G401 (cell line): ENCODE results near the gene ZIC2. TPM values are rescaled to one million over a fixed set of nuclear protein-coding genes. Genes with fewer than 3 reads are reported as not detected.
"Not testable (repeated sequence)": the region's sequence is repeated elsewhere in the genome, so short reads cannot be mapped to it uniquely, and the experiment has no call there.

Experiments
- DNase-seq: peaks from one replicate; pipeline ENCODE4 v3.0.0-alpha.2; 2015; ENCODE audit warnings: low spot score
- in situ Hi-C: cut with HindIII; loops from 2 replicates; pipeline ENCODE4 v1.10.0; 2016; ENCODE audit warnings: low sequenced_read_pairs, mixed read lengths
- total RNA-seq: library from RNA; depleted of rRNA; stranded (reverse); fragments of >200 nt; shearing (Covaris generic); gene quantifications from 2 replicates; pipeline ENCODE4 v1.2.3, GENCODE V29; 2014; rRNA removed

The ZIC2 gene
- total RNA-seq, result 10.0 and 16.8 TPM in 2 replicates

- no peak for DNase-seq
- in situ Hi-C loops, result no loop called here
Observed at GRCh38 chr13:99981735-99982035, at the start of gene ZIC2. Gene ZIC2, plus strand, starts transcription at chr13:99981784. Its CDS starts 281 bp downstream, at chr13:99982065.

- DNase-seq, result no peak
- in situ Hi-C loops, result no loop called here
Observed at GRCh38 chr13:99932912-99933311, 48.7 kb upstream of the ZIC2 start.

DNA sequence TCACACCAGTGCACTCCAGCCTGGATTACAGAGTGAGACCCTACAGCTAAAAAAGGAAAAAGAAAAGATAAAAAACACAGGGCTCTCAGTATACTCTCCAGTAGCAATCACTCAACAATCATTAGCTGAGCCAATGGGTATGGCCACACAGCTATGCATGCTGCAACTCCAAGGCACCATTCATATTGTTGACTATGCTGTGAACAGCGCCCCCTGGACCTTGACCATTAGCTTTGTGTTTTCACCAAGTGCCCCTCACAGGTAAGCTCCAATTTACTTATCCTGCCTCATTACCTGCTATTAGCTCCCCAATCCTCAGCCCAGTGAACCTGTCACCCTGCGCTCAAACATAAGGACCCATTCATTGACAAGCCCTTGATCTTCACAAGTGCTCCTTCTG, 45.8 kb upstream of the ZIC2 start:
- DNase-seq, result no peak
- in situ Hi-C loops, result no loop called here

DNA sequence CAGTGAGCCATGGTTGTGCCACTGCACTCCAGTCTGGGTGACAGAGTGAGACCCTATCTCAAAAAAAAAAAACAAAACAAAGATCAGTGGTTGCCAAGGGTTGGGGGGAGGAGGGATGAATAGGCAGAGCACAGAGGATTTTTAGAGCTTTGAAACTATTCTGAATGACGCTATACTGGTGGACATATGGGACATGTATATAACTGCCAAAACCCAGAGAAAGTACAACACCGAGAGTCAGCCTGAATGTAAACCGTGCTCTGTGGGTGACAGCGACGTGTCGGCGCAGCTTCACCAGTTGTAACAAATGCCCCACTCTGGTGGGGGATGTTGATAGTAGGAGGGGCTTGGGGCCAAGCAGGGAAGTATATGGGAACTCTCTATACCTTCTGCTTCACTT, 42.9 kb upstream of the ZIC2 start:
- in situ Hi-C loops, result no loop called here
- DNase-seq, result no peak

DNA sequence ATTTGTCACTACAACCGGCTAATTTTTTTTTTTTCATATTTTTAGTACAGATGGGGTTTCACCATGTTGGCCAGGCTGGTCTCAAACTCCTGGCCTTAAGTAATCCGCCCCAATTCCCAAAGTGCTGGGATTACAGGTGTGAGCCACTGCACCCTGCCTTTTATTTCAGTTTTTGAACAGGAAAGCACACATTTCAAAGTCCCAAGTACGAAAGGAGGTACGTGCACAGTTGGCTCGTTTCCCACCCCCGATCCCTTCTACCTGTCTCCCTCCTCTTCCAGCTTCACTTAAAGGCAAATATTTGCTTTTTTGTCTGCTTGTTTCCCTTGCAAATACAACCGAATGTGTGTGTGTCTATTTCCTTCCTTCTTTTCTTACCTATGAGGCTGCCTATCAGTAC, 40.5 kb upstream of the ZIC2 start:
- DNase-seq, result peak; percentile 30
- in situ Hi-C loops, result no loop called here

DNA sequence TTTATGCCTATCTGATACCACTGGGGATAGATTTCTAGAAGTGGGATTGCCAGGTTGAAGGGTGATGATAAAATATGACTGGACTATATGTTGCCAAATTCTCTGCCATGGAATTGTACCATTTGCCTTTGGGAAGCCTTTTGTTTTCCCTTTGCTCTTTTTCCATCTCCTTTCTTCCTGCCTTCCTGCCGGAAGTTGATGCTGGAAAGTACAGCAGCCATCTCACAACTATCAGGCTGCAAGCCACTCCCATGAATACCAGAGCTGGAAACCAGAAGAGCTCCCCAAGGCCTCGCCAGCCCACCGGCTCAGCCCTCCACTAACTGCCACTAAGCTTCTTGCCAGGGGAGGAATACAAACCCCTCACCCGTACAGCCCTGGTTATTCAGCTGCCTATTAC, 39.7 kb upstream of the ZIC2 start:
- in situ Hi-C loops, result no loop called here
- DNase-seq, result no peak

- in situ Hi-C loops, result no loop called here
- no peak for DNase-seq
Observed at GRCh38 chr13:99944102-99944501, 37.5 kb upstream of the ZIC2 start.

- in situ Hi-C loops, result no loop called here
- no peak for DNase-seq
Observed at GRCh38 chr13:99944606-99945005, 37.0 kb upstream of the ZIC2 start.

DNA sequence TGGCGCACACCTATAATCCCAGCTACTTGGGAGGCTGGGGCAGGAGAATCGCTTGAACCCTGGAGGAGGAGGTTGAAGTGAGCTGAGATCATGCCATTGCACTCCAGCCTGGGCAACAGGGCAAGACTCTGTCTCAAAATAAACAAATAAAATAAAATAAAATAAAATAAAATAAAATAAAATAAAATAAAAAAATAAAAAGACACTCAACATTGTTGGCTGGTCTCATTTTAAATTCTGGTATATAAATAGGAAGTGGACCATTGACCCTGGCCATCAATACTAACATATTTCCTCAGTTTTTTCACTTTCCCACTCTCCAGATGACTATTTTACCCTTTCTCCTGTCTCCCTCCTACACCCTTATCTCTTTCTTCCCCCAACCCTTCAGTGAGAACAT, 36.1 kb upstream of the ZIC2 start:
- DNase-seq, in situ Hi-C loops: not testable (repeated sequence)

DNA sequence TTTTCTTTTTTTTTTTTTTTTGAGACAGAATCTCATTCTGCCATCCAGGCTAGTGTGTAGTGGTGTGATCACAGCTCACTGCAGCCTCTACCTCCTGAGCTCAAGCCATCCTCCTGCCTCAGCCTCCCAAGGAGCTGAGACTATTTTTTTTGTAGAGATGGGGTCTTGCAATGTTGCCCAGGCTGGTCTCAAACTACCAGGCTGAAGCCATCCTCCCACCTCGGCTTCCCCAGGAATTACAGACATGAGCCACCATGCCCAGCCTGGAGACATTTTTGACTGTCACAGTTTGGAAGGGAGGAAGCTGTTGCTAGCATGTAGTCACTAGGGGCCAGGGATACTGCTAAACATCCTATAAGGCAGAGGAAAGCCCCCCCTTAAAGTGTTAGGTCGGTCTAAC, 33.9 kb upstream of the ZIC2 start:
- DNase-seq, result no peak
- in situ Hi-C loops, result no loop called here

DNA sequence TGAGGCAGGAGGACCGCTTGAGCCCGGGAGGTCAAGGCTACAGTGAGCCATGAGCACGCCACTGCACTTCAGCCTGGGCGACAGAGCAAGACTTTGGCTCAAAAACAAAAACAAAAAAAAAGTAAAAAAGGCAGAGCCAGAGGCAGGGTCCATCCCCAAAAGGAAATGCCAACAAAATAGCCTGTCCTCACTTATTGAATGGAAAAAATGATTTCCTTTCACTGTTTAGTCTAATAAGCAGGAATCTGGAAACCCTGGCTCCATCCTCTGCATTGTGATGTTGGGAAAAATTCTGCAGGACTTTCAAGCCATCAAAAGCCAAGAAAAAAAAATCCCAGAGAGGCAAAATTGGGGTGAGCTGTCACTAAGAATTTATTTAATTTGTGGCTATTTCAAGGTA, 33.2 kb upstream of the ZIC2 start:
- in situ Hi-C loops, result no loop called here
- DNase-seq, result peak; percentile 16

DNA sequence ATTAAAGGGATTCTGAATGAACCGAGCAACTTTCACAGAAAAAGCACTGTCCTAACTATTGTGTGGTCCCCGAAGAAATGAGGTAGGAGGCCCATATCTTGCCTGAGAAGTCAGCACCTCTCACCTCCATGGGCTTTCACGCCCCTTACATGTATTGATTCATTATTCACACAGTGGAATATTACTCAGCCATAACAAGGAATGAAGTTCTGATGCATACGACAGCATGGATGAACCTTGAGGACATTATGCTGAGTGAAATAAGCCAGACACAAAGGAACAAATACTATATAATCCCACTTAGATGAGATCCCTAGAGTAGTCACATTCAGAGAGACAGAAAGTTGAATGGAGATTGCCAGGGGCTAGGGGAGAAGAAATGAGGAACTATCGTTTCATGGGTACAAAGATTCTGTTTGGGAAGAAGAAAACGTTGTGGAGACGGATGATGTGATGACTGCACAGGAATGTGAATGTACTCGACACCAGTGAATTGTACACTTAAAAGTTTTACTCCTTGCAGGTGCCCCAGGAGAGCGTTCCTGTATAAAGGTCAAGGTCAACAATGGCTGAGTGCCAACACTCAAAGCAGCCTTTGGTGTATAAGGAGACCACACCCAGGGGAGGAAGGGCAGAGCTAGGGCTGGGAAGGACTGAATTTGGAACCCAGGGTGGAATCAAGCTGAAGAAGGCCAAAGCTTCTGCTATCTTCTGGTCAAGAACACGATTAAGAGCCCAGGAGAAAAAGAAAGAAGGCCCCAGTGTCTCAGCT, 32.5 kb upstream of the ZIC2 start:
- in situ Hi-C loops, result no loop called here
- no peak for DNase-seq

GRCh38 chr13:99949679-99950413, 31.7 kb upstream of the ZIC2 start:
- in situ Hi-C loops, result no loop called here
- DNase-seq, result peak; percentile 46

GRCh38 chr13:99951666-99952065, 29.9 kb upstream of the ZIC2 start:
- in situ Hi-C loops, DNase-seq: not testable (repeated sequence)

DNA sequence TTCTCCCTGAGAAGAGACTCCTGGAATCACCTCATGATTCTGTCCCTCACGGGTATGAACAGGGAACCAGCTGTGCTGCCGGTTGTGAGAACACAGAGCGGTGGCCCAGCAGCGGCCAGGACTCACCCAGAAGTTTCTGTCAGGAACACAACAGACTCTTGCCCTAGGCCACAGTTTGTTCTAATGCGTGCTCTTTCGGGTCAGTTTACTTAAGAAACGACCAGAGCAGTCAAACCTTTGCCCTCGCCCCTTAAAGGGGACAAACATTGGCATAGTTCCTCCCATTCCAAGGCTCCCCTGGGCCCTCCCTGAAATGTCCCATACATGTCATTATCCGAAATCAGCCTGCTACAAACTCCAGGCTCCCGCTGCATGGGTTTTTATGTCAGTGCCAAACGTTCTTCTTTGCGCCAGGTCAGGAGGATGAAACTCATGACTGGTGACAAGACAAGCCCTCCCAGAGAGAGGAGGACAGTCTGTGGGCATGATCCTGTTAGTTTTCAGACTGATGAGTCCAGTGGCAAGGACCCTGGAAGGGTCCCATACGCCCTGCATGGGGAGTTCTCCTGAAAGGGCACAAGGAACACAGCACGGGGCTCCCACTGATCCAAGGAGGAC, 28.3 kb upstream of the ZIC2 start:
- in situ Hi-C loops, result no loop called here
- peak; percentile 66 for DNase-seq

- in situ Hi-C loops, result no loop called here
- peak; percentile 40 for DNase-seq
Observed at GRCh38 chr13:99955107-99955746, 26.4 kb upstream of the ZIC2 start.

DNA sequence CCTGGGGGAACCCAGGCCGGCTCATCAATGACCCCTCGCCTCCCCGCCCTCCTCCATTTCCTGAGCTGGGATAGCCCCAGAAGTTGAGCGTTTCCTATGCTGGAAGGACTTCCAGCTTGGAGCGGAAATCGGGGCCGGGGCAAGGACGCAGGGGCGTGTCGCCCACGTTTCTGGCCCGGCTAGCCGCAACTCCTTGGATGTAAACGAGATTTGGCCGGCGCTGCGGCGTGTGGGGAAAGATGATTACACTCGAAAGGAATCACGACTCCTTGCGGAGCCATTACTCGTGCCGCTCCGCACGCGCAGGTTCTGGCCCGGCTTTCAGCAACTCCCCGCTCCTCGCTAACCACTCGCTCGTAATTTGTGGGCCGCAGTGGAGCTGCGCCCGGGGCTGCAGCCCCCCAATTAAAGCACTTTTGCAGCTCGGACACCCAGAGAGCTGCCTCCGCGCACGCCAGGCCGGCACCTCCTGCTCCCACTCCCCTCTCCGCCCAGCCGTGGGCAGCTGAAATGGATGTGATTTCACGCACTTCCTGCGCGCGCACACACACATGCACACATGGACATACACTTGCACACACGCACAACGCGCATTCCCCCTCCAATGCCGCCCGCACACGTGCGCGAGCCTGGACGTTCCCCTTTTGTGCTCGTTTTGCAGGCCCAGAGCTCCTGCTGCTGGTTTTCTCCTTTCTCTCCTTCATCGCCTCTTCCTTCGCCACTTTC, 25.7 kb upstream of the ZIC2 start:
- in situ Hi-C loops, result no loop called here
- peak; percentile 75 for DNase-seq

- in situ Hi-C loops, result no loop called here
- DNase-seq, result peak; percentile 55
Observed at GRCh38 chr13:99956473-99957349, 24.9 kb upstream of the ZIC2 start.
